HG02642 (cell line): ENCODE measurements around the gene XXYLT1.
A peak's percentile ranks its signal among the peaks of the same experiment; 100 is the strongest.
"Not testable (repeated sequence)": the region's sequence is repeated elsewhere in the genome, so short reads cannot be mapped to it uniquely, and the experiment has no call there.

Source experiments
- ATAC-seq: cut with Tn5 transposase; IDR thresholded peaks from one replicate; pipeline ENCODE4 v1.9.1; 2021; ENCODE audit warnings: mild to moderate bottlenecking; ENCODE audit not compliant: unreplicated experiment, poor library complexity

XXYLT1 gene

GRCh38 chr3:195117978-195118581 is 152.9 kb downstream of the XXYLT1 start:
- no peak for ATAC-seq

DNA sequence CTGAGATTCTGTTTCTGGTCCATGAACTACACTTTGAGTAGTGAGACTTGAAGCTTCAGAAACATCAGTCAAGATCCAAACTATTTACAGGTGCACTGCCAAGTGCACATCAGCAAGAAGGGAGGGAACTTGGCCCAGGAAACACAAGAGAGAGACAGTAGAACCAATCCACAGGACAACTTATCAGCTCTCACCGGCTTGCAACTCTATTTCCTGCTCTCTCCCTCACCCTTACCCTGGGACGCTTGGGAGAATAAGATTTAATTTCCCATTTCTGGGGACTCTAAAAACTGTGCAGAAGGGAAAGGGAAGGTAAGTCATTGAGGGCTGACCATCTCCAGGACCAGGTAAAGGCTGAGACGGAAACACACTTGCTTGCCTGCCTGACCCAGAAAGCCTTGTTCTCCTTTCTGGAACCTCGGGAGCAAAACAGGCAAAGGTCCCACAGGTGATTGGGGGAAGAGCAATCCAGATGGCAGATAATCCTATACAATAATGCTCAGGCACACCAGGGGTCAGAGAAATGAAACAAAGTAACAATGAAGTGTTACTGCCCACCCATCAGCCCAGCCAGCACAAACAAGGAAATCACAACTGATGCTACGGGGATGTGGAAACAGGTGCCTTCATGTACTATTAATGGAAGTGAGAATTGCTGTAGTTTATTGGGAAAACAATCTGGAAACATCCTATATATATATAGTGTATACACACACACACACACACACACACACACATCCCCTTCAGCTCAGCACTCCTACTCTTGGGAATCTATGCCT is 154.4 kb downstream of the XXYLT1 start:
- no peak for ATAC-seq

- ATAC-seq, result no peak
Observed at GRCh38 chr3:195115600-195116406, 155.2 kb downstream of the XXYLT1 start.

DNA sequence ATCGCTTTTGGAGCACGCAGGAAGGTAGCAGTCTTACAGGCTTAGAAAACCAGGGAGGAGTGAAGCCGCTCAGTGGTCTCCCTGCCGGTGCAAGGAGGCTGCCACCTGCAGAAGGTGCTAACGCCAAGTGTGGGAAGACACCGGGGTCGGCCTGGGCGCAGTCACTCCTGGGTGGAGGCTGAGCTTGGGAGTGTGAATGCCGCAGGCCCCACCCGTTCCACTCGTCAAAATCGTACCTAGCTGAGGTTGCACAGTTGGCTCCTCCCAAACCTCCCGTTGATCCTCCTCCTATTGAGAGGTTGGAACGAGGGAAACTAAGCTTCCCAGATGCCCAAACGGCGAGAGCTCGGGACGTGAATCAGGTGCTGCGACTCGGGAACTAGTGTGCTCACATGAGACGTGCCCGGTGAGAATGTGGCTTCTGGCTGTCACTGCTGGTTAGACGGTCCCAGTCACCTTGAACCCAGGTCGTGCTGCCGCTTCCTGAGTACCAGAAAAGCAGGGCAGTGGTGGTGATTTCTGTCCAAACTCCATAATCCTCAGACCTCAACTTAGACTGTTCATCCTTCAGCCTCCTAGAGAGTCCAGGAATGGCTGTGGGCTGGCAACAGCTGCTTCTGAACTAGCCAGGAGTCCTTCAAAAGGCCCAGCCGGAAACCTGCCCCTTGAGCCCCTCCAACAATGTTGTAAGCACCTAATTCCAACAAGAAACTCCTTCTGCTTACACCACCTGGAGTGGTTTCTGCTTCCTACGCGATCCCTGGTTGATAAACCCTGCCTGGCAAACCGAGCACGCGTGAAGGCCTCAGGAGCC is 156.0 kb downstream of the XXYLT1 start:
- ATAC-seq, result no peak

DNA sequence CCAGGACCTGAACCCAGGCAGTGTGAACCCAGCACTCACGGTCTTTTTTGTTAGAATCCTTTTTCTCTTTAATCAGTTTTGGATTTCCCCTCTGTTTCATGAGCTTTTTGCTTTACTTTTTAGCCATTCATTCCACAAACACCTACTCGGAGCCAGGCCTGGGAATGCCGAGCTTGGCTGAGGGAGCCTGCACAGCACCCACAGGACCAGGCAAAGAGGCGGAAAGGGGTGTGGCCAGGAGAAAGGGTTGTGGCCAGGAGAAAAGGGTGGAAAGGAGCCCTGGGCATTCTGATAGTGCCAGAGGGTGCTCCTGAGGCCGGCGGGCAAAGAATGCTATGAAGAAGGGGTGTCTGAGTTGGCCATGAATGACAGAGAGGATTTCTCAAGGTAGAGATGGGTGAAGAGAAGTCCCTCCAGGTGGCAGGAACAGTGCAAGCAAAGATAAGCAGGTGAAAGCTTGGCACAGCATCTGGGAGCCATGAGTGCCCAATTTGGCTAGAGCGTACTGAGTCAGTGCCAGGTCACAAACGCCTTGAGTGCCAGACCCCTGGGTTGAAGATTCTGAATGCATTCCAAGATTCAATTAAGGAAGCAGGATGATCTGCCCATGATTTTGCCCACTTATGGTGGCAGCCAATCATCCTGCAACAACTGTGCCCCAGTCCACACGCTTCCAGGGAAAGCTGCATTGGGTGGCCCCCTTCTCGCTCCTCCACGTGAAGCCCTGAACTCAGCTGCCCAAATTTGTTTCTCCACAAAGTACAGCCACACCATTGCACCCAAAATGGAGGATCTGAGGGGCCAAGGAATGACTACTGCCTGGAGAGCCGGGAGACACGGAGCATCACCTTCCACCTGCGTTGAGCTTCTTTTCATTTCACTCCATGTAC is 157.2 kb downstream of the XXYLT1 start:
- ATAC-seq, result no peak

- ATAC-seq, result no peak
Observed at GRCh38 chr3:195113048-195113447, 157.9 kb downstream of the XXYLT1 start.

GRCh38 chr3:195112361-195112791 is 158.6 kb downstream of the XXYLT1 start:
- no peak for ATAC-seq

DNA sequence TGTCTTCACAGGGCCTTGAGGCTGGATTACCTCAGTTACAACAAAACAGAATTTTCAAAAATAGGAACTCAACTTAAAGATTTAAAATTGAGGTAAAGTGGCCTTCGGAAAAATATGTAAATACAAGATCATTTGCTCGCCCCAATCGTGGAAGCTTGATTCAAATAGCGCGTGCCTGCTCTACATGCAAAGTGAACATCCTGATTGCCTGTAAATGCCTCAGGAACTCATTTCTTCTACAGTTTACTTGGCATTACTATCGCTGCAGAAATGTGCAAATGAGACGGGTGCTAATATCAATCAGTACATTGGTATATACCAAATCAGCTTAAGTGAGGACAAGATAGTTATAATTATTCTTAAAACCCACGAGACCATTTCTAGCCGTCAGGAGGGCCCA is 159.2 kb downstream of the XXYLT1 start:
- ATAC-seq, result no peak

DNA sequence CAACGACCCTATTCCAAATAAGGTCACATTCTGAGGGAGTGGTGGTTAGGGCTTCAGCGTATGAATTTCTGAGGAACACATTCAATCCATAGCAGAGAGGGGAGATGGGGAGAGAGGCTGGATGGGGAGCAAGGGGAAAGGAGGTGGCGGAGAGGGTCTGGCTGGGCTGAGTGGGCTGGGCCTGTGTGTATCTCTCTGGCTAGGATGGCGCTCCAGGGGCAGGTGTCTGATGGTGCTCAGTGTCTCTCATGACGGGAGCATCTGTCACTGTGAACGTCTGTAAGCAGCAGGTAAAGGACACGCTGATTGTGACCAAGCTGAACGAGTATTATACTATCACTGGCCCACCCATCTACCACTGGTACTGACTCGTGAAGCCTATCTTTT is 159.6 kb downstream of the XXYLT1 start:
- ATAC-seq, result no peak

DNA sequence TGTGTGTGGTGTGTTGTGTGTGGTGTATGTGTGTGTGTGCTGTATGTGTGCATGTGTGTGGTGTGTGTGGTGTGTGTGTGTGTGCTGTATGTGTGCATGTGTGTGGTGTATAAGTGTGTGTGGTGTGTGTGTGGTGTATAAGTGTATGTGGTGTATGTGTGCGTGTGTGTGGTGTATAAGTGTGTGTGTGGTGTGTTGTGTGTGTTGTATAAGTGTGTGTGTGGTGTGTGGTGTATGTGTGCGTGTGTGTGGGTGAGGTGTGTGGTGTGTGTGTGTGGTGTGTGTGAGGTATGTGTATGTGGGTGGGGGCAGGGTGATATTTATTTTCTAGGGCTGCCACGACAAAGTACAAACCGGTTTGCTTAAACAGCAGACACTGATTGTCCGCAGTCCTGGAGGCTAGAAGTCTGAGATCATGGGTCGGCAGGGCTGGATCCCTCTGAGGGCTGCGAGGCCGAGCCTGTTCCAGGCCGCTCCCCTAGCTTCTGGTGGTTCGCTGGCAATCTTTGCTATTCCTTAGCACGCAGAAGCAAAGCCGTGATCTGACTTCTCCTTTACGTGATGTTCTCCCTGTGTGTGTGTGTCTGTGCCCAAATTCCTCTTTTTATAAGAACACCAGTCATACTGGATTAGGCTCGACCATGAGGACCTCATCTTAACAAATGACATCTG is 160.2 kb downstream of the XXYLT1 start:
- ATAC-seq, result no peak

- ATAC-seq, result no peak
Observed at GRCh38 chr3:195109098-195109657, 161.8 kb downstream of the XXYLT1 start.

GRCh38 chr3:195107593-195107992 is 163.4 kb downstream of the XXYLT1 start:
- no peak for ATAC-seq

GRCh38 chr3:195107031-195107430 is 163.9 kb downstream of the XXYLT1 start:
- not testable (repeated sequence) for ATAC-seq

GRCh38 chr3:195106418-195106906 is 164.5 kb downstream of the XXYLT1 start:
- ATAC-seq, result peak; percentile 76

GRCh38 chr3:195105841-195106417 is 165.0 kb downstream of the XXYLT1 start:
- ATAC-seq, result no peak

- ATAC-seq, result no peak
Observed at GRCh38 chr3:195105389-195105788, 165.6 kb downstream of the XXYLT1 start.

- no peak for ATAC-seq
Observed at GRCh38 chr3:195104340-195104739, 166.6 kb downstream of the XXYLT1 start.

DNA sequence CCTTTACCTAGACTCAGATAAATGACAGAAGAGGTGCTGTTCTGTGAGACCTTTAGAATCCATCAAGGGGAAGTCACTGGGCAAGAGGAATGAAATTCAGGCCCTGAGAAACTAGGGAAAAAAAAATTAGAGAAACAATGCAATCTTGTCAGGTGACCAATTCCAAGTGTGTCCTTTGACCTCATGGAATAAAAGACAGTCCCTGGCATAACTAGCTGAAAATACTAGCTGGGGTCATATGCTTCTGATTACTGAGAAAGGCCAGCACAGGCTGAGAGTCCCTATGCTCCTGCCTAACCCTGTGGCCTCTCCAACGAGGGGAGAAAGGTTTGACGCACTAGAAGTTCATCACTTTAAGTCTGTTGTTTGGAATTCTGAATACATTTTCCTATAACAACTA is 167.3 kb downstream of the XXYLT1 start:
- ATAC-seq, result no peak
